ENCODE results near the gene VTI1A. TPM values are rescaled to one million over a fixed set of nuclear protein-coding genes. Genes with fewer than 3 reads are reported as not detected.

Gene VTI1A
- total and polyA plus RNA-seq, 9 of the 15 experiments (the other 6 are each of a cell fraction or from before 2014, with no cell fraction given), result 9.3 to 21.4 (median 16.0) TPM

DNA sequence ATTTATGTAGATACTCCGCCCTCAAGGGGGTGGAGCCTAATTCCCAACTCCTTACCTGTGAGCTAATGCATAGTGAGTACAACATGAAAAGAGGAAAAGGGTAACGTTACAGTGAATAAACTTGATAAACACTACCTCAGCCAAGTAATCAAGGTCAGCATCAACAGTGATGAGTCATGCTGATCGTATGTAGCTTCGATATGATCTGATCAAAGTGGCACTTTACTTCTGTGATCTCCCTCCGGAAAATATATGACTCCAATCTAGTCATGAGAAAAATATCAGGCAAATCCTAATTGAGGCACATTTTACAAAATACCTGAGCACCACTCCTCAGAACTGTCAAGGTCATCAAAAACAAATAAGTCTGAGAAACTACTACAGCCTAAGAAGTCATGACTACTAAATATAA lies 70.4 kb downstream of the VTI1A start:
- Histone ChIP-seq H3K27me3 (ENCODE audit: control insufficient read depth in 2 of 2, insufficient read depth in 2 of 2, low read length in 2 of 2) (no peaks in the 10 kb centered on the region), H3K4me3 (no peak overlapping the region), H3K9me3 (replicated peaks; ENCODE audit: control insufficient read depth, insufficient read depth, low read depth, low read length) (no peaks in the 10 kb centered on the region), H3K27ac (ENCODE audit: extremely low read depth, low read depth, low read length) (no peak overlapping the region), H3K9ac (ENCODE audit: insufficient read depth in 1 of 2, low read depth in 2 of 2, low read length in 2 of 2) (no peak overlapping the region), H3K4me1 (replicated peaks in 1 of 2; ENCODE audit: control insufficient read depth in 2 of 2, insufficient read depth in 2 of 2, low read length in 2 of 2) (no peaks in the 10 kb centered on the region), H3K9me1 (ENCODE audit: control insufficient read depth, insufficient read depth, low read length) (no peaks in the 10 kb centered on the region), H3K4me2 (ENCODE audit: insufficient read depth, low read length) (no peak overlapping the region), H3K79me2 (ENCODE audit: control insufficient read depth, insufficient read depth, low read length) (no peaks in the 10 kb centered on the region), H2AFZ (ENCODE audit: low read depth, low read length) (no peak overlapping the region), H3K36me3 (ENCODE audit: control insufficient read depth, insufficient read depth, low read length) (no peaks in the 10 kb centered on the region), H4K20me1 (replicated peaks; ENCODE audit: control insufficient read depth, insufficient read depth, low read length) (no peaks in the 10 kb centered on the region)
- intact Hi-C loops (cut with micrococcal nuclease) (no loop called here), in situ Hi-C loops (cut with MboI) (no loop called here)
- no TSS peak for BruUV-seq (replicated peaks)
- ChIA-PET POLR2A (interaction anchor here (1.4 kb wide), 1 partner anchor 28 kb away, joined by 3 read pairs; no protein-coding TSS in a partner anchor), CTCF (ENCODE audit: low intra/inter-chr PET ratio) (no interaction called here)
- no peak for DNase-seq (ENCODE audit: extremely low read depth in 1 of 4, low spot score in 3 of 4)
- TF ChIP-seq ATF3 (IDR thresholded peaks at IDR 0.05) (peak; percentile 22; the same call in 1 of the 2 replicates), ATF3 (CRISPR knock-in tag; conservative IDR thresholded peaks at IDR 0.05) (no peak), NEUROD1 (IDR thresholded peaks at IDR 0.05; ENCODE audit: borderline replicate concordance, low read depth, low read length, partially characterized antibody) (no peak)
- 58% methylated on average over 5 of the region's 5 CpGs for WGBS (ENCODE audit: insufficient coverage, low coverage, missing lambda C conversion rate)
- no peak for FAIRE-seq
- no peak for ATAC-seq

GRCh38 chr10:112519133-112519761 lies 72.2 kb downstream of the VTI1A start:
- FAIRE-seq (no peak), DNase-seq (ENCODE audit: extremely low read depth in 1 of 4, low spot score in 3 of 4) (no peak), ATAC-seq (no peak)
- Histone ChIP-seq H3K36me3 (ENCODE audit: control insufficient read depth, insufficient read depth, low read length) (no peaks in the 10 kb centered on the region), H3K27me3 (ENCODE audit: control insufficient read depth in 2 of 2, insufficient read depth in 2 of 2, low read length in 2 of 2) (no peaks in the 10 kb centered on the region), H4K20me1 (replicated peaks; ENCODE audit: control insufficient read depth, insufficient read depth, low read length) (no peaks in the 10 kb centered on the region), H3K27ac (ENCODE audit: extremely low read depth, low read depth, low read length) (no peak overlapping the region), H3K4me2 (ENCODE audit: insufficient read depth, low read length) (no peak overlapping the region), H3K9ac (ENCODE audit: insufficient read depth in 1 of 2, low read depth in 2 of 2, low read length in 2 of 2) (no peak overlapping the region), H3K79me2 (ENCODE audit: control insufficient read depth, insufficient read depth, low read length) (no peaks in the 10 kb centered on the region), H3K4me1 (replicated peaks in 1 of 2; ENCODE audit: control insufficient read depth in 2 of 2, insufficient read depth in 2 of 2, low read length in 2 of 2) (no peaks in the 10 kb centered on the region), H2AFZ (ENCODE audit: low read depth, low read length) (no peak overlapping the region), H3K4me3 (no peak overlapping the region), H3K9me1 (ENCODE audit: control insufficient read depth, insufficient read depth, low read length) (no peaks in the 10 kb centered on the region), H3K9me3 (replicated peaks; ENCODE audit: control insufficient read depth, insufficient read depth, low read depth, low read length) (no peaks in the 10 kb centered on the region)
- no TSS peak for BruUV-seq (replicated peaks)
- WGBS (ENCODE audit: insufficient coverage, low coverage, missing lambda C conversion rate), result 60% methylated on average over 5 of the region's 5 CpGs
- intact Hi-C loops (cut with micrococcal nuclease) (no loop called here), in situ Hi-C loops (cut with MboI) (no loop called here)
- POLR2A ChIA-PET, result interaction anchor here (0.5 kb wide), 1 partner anchor 17 kb away, joined by 3 read pairs; no protein-coding TSS in a partner anchor
- TF ChIP-seq CBX5 (IDR thresholded peaks at IDR 0.05; ENCODE audit: borderline replicate concordance, low read depth) (no peak), KDM2B (CRISPR knock-in tag; IDR thresholded peaks at IDR 0.05) (no peak), MIER1 (IDR thresholded peaks at IDR 0.05; ENCODE audit: low read depth) (no peak), HOXB6 (CRISPR knock-in tag; IDR thresholded peaks at IDR 0.05; ENCODE audit: borderline replicate concordance) (no peak)
- CTCF ChIA-PET (ENCODE audit: low intra/inter-chr PET ratio), result no interaction called here

All from K562 (cell line).